Measurements from ENCODE around the gene BTG4. TPM values are rescaled to one million over a fixed set of nuclear protein-coding genes. Genes with fewer than 3 reads are reported as not detected.

Gene BTG4
- total RNA-seq (2021; fragmentation: NEBNext Ultra II Directional; extraction: Animal tissue kit (Norgen Biotek cat#: 25700)), result not detected in 2 replicates
- 0.06 TPM in 1 of 2 replicates, not detected in the other for polyA plus RNA-seq (2011; rRNA removed)
- not detected for polyA plus RNA-seq (2011; cell fraction: cytosol; rRNA removed)
- 0.10 TPM for polyA plus RNA-seq (2011; cell fraction: nucleus; rRNA removed)
- not detected in 4 replicates for polyA plus RNA-seq (2012, experiment 1 of 2)
- not detected for polyA plus RNA-seq (2012, experiment 2 of 2)
- not detected for polyA plus RNA-seq (2013, experiment 1 of 2)
- polyA plus RNA-seq (2013, experiment 2 of 2), result 0.09 TPM
- polyA minus RNA-seq (2011; rRNA and poly(A)+ RNA removed), result not detected in 2 replicates
- polyA minus RNA-seq (2011; cell fraction: cytosol; rRNA and poly(A)+ RNA removed), result not detected
- not detected for polyA minus RNA-seq (2011; cell fraction: nucleus; rRNA and poly(A)+ RNA removed)
- long read RNA-seq, experiment 1, result 0 reads
- long read RNA-seq, experiment 2, result 0 reads

DNA sequence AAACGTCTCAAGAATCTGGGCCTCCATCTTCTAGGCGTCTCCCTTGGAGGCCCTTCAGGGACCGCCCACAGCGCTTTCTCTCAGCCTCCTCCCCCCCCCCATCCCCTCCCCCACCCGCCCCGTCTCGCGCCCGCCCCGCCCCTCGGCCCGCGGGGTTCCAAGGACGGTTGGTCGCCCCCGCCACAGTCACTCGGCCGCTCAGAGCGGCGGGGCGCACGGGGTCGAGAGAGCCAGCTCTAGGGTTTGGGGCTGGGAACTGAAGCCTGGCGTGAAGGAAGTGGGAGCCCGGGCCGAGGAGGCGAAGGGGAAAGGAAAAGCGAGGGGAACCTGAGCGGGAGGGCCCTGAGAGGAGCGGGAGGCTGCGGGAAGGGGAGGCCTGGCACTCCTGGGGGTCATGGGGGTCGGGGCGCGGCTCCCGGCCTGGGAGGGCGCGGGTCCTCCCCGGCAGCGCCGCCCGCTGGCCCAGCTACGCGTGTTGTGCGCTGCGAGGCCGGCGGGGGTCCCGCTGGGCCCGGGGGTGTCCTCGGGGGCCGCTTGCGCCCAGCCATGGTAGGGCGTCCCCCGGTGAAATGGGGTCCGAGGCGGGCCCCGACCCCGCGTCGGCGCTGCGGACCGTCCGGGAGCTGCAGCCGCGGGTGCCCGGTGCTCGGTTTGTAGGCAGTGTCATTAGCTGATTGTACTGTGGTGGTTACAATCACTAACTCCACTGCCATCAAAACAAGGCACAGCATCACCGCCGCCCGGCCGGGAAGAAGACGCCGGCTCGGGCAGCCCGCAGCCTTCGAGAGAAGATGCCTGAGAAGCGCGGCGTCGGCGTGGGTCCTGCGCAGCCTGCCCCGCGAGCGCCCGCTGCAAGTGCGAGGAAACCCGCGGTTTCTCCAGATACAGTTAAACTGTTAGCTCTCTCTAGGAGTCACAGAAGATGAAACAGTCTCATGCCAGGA, at the start of gene BTG4:
Gene BTG4, minus strand, starts transcription at position 91 of the 944 bp plus-strand sequence. CDS start 13,610 bp downstream, outside the sequence.
- Histone ChIP-seq H3K4ac (replicated peaks; ENCODE audit: insufficient read length, low read depth, low read length) (no peak within 1 kb of the TSS), H2AFZ (ENCODE audit: low read length) (peak within 1 kb of the TSS; percentile 83; the same call in 1 of the 2 replicates), H4K20me1 (replicated peaks in 1 of 2; ENCODE audit: control insufficient read depth in 1 of 2, insufficient read depth in 2 of 2, low read length in 2 of 2) (no peaks in the 10 kb centered on the region), H3K4me3 (ENCODE audit: extremely low read depth in 1 of 4, insufficient read depth in 2 of 4, low read depth in 3 of 4, low read length in 4 of 4) (peak within 1 kb of the TSS; percentile 34 to 77 (median 46)), H2BK120ac (replicated peaks; ENCODE audit: low read depth, low read length) (no peak within 1 kb of the TSS), H3K79me2 (ENCODE audit: control insufficient read depth in 1 of 2, insufficient read depth in 2 of 2, low read length in 2 of 2) (no peaks in the 10 kb centered on the region), H3K23ac (ENCODE audit: insufficient read length) (no peak within 1 kb of the TSS), H3K14ac (ENCODE audit: insufficient read length) (peak within 1 kb of the TSS; percentile 91), H3K36me3 (ENCODE audit: control insufficient read depth in 2 of 4, insufficient read depth in 4 of 4, low read length in 3 of 4) (no peaks in the 10 kb centered on the region), H4K91ac (replicated peaks; ENCODE audit: insufficient read length, low read length) (peak within 1 kb of the TSS; percentile 65), H2BK15ac (ENCODE audit: low read length) (0 out of 2 replicates have a peak within 1 kb of the TSS, but pooled peaks have one; percentile 46), H3K4me1 (replicated peaks in 1 of 4; ENCODE audit: control insufficient read depth in 3 of 4, insufficient read depth in 4 of 4, low read length in 3 of 4) (peaks cover 0 to 10% (median 6%) of the 10 kb centered on the region in 4 experiments; a peak in 5 of 7 replicates), H3K79me1 (ENCODE audit: low read depth, low read length) (no peaks in the 10 kb centered on the region), H3K4me2 (ENCODE audit: insufficient read depth in 1 of 2, low read depth in 2 of 2, low read length in 2 of 2) (peak within 1 kb of the TSS; percentile 72 to 81), H3K18ac (ENCODE audit: extremely low read depth, low read length) (peak within 1 kb of the TSS; percentile 85; the same call in 1 of the 2 replicates), H4K5ac (ENCODE audit: insufficient read length, low read depth, low read length) (peak within 1 kb of the TSS; percentile 28), H3K9me3 (ENCODE audit: insufficient read depth in 2 of 2, low read depth in 1 of 2, low read length in 1 of 2) (no peaks in the 10 kb centered on the region), H3K27ac (ENCODE audit: low read depth, low read length) (no peak within 1 kb of the TSS), H2BK20ac (ENCODE audit: low read length) (0 out of 2 replicates have a peak within 1 kb of the TSS, but pooled peaks have one; percentile 6), H2AK5ac (ENCODE audit: low read depth, low read length) (peak within 1 kb of the TSS; percentile 46; the same call in 1 of the 2 replicates), H2BK12ac (ENCODE audit: low read depth, low read length) (peak within 1 kb of the TSS; percentile 75; the same call in 1 of the 2 replicates), H3K23me2 (ENCODE audit: low read depth, low read length) (peaks cover 9% of the 10 kb centered on the region; the same call in 1 of the 2 replicates), H4K8ac (ENCODE audit: extremely low read depth, insufficient read depth, low read length) (peak within 1 kb of the TSS; percentile 85), H3K9ac (replicated peaks in 1 of 4; ENCODE audit: extremely low read depth in 1 of 4, low read depth in 3 of 4, low read length in 3 of 4) (no peak within 1 kb of the TSS), H2BK5ac (ENCODE audit: low read depth, low read length) (no peak within 1 kb of the TSS), H3K27me3 (replicated peaks in 1 of 4; ENCODE audit: control insufficient read depth in 3 of 4, extremely low read depth in 1 of 4, insufficient read depth in 3 of 4, low read length in 3 of 4) (peaks cover 11 to 38% (median 26%) of the 10 kb centered on the region in 4 experiments), H3K56ac (replicated peaks; ENCODE audit: insufficient read length, low read depth, low read length) (no peak within 1 kb of the TSS)
- 5% methylated on average over 42 of the region's 90 CpGs; no CpG with 5 or more reads in 1 of the 2 experiments for WGBS, 2 experiments (ENCODE audit: extremely low coverage in 1 of 2, insufficient coverage in 1 of 2, insufficient read length in 1 of 2, insufficient replicate concordance in 2 of 2, low coverage in 1 of 2, low lambda C conversion rate in 2 of 2, missing lambda C conversion rate in 1 of 2)
- peak in 1 of 2 experiments; percentile 65 for DNase-seq (ENCODE audit: low read depth in 1 of 2, low spot score in 2 of 2)
- ChIA-PET CTCF (ENCODE audit: partially characterized antibody) (interaction anchor here (0.7 to 3.4 kb wide), 16 partner anchors 11 to 83 kb away, joined by 3 to 22 read pairs (median 4); no protein-coding TSS in a partner anchor), POLR2A (ENCODE audit: partially characterized antibody) (interaction anchor here (0.9 to 1.5 kb wide), 4 partner anchors 9 to 29 kb away, joined by 3 to 4 read pairs (median 3); partner anchors contain the start of gene LAYN)
- FAIRE-seq, result no peak
- TF ChIP-seq, protein P1, sequence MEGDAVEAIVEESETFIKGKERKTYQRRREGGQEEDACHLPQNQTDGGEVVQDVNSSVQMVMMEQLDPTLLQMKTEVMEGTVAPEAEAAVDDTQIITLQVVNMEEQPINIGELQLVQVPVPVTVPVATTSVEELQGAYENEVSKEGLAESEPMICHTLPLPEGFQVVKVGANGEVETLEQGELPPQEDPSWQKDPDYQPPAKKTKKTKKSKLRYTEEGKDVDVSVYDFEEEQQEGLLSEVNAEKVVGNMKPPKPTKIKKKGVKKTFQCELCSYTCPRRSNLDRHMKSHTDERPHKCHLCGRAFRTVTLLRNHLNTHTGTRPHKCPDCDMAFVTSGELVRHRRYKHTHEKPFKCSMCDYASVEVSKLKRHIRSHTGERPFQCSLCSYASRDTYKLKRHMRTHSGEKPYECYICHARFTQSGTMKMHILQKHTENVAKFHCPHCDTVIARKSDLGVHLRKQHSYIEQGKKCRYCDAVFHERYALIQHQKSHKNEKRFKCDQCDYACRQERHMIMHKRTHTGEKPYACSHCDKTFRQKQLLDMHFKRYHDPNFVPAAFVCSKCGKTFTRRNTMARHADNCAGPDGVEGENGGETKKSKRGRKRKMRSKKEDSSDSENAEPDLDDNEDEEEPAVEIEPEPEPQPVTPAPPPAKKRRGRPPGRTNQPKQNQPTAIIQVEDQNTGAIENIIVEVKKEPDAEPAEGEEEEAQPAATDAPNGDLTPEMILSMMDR (IDR thresholded peaks at IDR 0.05; ENCODE audit: control extremely low read depth in 1 of 3, insufficient read depth in 1 of 3, low read depth in 1 of 3, low read length in 3 of 3), result no peak; a peak in 1 of 4 replicates
- TF ChIP-seq BACH1 (IDR thresholded peaks at IDR 0.05; ENCODE audit: low read length) (no peak), KDM4A (IDR thresholded peaks at IDR 0.05; ENCODE audit: low read depth, low read length, severe bottlenecking) (peak; percentile 94), POLR2AphosphoS5 (IDR thresholded peaks at IDR 0.05; ENCODE audit: low read depth, low read length) (no peak), RAD21 (IDR thresholded peaks at IDR 0.05 in 1 of 2, conservative IDR thresholded peaks at IDR 0.05 in 1 of 2; ENCODE audit: low read depth in 2 of 2, low read length in 2 of 2) (no peak)

Measured in H1 (cell line).